Measurements from ENCODE around the gene CACNG1.

CACNG1 gene

DNA sequence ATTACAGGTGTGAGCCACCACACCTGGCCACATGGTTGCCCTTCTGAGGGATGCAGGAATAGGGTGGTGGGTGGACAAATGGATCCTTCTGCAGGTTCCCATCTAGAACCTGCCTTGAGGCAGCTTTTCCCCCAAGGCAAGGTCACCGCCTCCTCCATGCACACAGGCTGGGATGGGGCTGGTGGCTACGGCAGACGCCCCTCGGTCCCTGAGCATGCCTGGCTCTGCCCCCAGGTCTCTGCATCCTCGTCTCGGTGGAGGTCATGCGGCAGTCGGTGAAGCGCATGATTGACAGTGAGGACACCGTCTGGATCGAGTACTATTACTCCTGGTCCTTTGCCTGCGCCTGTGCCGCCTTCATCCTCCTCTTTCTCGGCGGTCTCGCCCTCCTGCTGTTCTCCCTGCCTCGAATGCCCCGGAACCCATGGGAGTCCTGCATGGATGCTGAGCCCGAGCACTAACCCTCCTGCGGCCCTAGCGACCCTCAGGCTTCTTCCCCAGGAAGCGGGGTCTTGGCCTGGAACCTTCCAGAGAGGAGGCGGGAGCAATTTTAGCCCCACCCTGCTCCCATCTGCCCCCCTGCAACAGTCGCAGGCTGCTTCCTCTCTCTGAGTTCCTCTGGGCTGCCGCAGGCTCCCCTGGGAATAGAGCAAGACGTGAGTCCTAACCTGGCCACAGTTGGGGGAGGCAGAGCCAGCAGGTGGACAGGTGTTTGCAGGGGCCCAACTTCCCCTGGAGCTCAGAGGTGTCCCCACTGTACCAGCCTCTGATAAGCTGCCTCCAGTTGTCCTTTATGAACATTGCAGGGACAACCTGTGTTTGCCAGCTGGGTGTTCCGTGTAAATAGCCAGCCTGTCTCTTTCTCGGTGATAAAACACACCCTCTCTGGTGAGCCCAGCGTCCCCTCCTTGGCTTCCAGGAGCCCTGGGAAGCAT is 11.7 kb downstream of the CACNG1 start:
- no peak for DNase-seq (ENCODE audit: extremely low read depth, low read depth)
- TF ChIP-seq, protein P1, sequence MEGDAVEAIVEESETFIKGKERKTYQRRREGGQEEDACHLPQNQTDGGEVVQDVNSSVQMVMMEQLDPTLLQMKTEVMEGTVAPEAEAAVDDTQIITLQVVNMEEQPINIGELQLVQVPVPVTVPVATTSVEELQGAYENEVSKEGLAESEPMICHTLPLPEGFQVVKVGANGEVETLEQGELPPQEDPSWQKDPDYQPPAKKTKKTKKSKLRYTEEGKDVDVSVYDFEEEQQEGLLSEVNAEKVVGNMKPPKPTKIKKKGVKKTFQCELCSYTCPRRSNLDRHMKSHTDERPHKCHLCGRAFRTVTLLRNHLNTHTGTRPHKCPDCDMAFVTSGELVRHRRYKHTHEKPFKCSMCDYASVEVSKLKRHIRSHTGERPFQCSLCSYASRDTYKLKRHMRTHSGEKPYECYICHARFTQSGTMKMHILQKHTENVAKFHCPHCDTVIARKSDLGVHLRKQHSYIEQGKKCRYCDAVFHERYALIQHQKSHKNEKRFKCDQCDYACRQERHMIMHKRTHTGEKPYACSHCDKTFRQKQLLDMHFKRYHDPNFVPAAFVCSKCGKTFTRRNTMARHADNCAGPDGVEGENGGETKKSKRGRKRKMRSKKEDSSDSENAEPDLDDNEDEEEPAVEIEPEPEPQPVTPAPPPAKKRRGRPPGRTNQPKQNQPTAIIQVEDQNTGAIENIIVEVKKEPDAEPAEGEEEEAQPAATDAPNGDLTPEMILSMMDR (IDR thresholded peaks at IDR 0.05; ENCODE audit: low read depth, low read length), result no peak

DNA sequence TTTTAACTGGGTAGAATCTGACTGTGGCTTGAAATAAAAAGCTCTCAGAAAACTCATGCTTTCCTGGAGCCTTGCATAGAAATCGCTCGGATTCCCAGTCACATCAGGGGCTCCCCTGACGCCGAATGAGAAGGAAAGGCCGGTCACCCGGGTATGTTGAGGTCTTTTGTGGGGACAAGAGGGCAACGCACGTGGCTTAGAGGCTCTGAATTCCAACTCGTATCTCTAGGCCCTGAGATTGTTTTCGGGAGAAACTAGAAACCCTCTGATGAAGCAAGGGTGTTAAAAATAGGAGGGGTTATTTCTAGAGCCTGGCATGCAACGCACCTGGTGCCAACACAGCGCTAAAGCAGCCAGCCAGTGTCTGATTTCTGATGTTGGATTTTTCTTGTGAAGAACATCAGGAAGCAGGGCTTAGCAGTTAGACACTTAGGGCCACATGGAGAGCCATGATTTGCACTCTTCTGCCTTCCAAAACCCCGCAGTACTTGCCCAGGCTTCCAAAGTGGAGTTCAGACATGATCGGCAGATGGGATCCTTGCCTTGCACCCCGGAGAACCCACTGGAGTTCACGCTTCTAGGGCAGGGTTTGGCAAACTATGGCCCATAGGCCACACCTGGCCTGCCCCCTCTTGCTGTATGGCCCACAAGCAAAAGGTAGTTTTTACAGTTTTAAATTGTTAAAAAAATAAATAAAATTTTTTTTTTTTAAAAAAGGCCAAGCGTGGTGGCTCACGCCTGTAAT is 12.6 kb downstream of the CACNG1 start:
- no peak for DNase-seq (ENCODE audit: extremely low read depth, low read depth)
- TF ChIP-seq, protein P1 (IDR thresholded peaks at IDR 0.05; ENCODE audit: low read depth, low read length), result no peak

DNA sequence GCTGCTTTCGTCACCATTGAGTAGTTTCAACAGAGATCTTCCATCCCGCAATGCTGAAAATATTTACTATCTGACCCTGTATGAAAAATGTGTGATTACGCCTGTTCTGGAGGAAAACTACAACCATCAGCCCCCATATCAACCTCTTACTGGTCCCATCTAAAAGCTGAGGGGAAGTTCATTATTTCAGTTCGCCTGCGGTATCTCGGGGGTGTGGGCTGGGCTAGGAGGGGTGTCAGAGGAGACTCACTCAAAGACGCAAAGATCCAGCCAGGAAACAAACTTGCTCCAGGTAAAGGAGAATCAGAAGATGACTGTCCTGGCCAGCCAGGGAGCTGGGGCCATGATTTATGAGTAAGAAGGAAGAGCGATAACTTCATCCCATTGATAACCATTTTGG is 13.7 kb downstream of the CACNG1 start:
- no peak for DNase-seq (ENCODE audit: extremely low read depth, low read depth)
- TF ChIP-seq, protein P1 (IDR thresholded peaks at IDR 0.05; ENCODE audit: low read depth, low read length), result no peak

DNA sequence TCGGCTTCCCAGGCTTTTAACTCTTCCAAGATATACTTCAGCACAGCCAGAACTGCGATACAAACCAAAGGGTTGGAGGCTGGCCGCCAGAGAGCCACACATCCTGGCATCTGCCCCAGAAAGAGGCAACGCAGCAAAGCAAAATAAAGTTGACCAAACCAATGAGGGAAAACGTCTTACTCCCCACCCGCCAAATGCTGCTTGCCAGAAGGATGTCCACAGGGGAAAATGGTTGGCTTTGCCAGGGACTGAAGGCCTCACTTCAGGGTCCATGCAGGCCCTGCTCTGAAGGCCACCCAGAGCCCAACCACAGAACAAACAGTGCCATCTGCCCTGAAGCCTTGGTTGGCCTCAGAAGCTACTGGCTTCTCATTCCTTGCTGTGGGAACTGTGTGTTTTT is 15.0 kb downstream of the CACNG1 start:
- no peak for DNase-seq (ENCODE audit: extremely low read depth, low read depth)
- TF ChIP-seq, protein P1 (IDR thresholded peaks at IDR 0.05; ENCODE audit: low read depth, low read length), result no peak

DNA sequence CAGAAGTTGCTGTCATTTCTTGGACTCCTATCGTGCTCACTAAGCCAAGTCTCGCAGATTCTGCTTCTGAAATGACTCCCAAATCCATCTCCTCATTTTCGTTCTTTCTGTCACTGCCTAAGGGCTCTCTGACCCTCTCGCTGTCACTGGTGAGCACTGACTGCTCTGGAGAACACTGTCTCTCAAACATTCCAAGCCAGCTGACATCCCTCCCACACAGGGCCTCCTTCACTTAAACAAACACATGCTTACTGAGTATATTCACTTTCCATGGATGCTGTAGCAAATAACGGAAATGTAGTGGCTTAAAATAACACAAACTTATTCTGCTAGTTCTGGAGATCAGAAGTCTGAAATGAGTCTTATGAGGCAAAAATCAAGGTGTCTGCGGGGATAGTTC is 18.8 kb downstream of the CACNG1 start:
- DNase-seq (ENCODE audit: extremely low read depth, low read depth), result no peak
- TF ChIP-seq, protein P1 (IDR thresholded peaks at IDR 0.05; ENCODE audit: low read depth, low read length), result no peak

DNA sequence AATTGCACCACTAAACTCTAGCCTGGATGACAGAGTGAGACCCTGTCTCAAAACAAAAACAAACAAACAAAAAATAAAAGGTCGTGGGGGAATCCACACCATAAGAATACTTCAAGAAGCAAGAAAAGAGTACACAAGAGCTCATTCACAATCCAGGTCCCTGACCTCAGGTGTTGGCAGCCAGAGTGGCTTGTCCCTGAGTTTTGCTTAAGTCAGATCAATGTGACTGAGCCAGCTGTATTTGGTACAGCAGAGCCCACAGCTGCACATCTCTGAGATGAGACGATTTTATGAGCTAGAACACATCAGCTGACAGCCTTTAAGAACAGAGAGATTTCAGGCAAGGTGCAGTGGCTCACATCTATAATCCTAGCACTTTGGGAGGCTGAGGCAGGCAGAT is 22.4 kb downstream of the CACNG1 start:
- DNase-seq (ENCODE audit: extremely low read depth, low read depth), result no peak

More for the DNA sequence above, 22.4 kb downstream of the CACNG1 start:
- TF ChIP-seq, protein P1 (IDR thresholded peaks at IDR 0.05; ENCODE audit: low read depth, low read length), result no peak

Data from AG09319 (cell line).